Heart left ventricle (tissue), 13 donors: ENCODE data around the gene MYO7B.

ENCODE experiments used
- POLR2A ChIP-seq, 2 donors: fragments of 450-650 bp; IDR thresholded peaks; one replicate each; pipeline ENCODE4 v1.6.1; 2017; ENCODE audit warnings: antibody characterized with exemption in 2 of 2, mild to moderate bottlenecking in 2 of 2, moderate library complexity in 2 of 2
- TF ChIP-seq, protein P1 (sequence below), 12 donors: fragments of 200-600 bp; sonication (generic) in 4 of 12; IDR thresholded peaks; one replicate each; pipeline versions ENCODE4 v1.5.0 to v1.8.0; 2018 to 2022; ENCODE audit warnings: antibody characterized with exemption in 12 of 12, mild to moderate bottlenecking in 5 of 12
- donor health status: ischemic (EF 13 %, LVEDD 7.1; RV severe dilation, severe dysfunction).
- donor health status: DM: no; HTN: yes; CAD: no.
- donor health status: DM: no; HTN: no; CAD: no.
- donor health status: ischemic (EF 25% LVEDD 6.9; RV normal size, moderate dysfunction).
- donor health status: ischemic (EF 25% LVEDD 5.7; RV mildly dilated, moderate dysfunction).
- donor health status: ischemic (EF 35%, LVEDD 5.7; RV mildly dilated, moderate dysfunction).
- donor health status: nonischemic (EF 11% LVEDD 7.7; RV severe dilation, severe dysfunction).
- donor health status: DM: yes; HTN: yes; CAD: no.
- donor health status: PGD.
- donor health status: ischemic (EF 29% LVEDD 5.4; RV normal size, mild dysfunction).
- donor health status: nonischemic (EF 23%, LVEDD 6.1; RV moderate dilation, normal function).

DNA sequence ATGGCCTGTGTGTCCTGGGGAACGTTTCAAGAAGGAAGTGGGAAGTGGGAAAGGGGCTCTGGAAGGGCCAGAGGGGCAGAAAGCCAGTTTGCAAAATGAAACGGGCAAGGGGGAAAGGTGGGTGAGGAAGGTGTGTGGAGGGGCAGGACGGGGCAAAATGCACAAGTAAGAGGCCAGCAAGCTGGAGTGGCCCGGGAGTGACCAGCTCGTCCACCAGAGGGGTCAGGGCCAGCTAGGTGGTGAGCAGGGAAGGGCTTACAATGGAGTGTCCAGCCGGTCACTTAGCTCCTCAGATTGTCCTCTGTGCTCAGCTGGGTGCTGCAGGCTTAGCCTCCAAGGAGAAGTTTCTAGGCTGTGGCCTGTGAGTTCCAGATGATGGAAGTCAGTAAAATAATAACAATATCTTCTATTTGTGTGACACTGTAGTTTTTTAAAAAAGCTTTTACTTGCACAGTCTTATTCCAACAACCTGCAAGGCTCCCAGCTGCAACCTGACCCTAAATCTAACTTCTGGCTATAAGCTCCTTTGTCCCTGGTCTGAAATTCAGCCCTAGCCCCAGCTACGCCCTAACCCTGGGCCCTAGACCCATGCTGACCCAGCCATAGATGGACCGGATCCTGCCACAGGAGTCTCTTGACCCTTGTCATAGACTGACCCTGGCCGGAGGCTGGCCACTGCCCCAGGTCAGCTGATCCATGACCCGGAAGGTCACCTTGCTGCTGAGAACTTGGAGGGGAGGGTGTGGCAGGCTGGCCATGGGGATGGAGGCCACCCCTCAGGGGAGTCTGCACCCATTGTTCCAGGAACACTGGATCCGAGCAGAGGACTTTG lies 29.2 kb downstream of the MYO7B start:
- TF ChIP-seq, protein P1, sequence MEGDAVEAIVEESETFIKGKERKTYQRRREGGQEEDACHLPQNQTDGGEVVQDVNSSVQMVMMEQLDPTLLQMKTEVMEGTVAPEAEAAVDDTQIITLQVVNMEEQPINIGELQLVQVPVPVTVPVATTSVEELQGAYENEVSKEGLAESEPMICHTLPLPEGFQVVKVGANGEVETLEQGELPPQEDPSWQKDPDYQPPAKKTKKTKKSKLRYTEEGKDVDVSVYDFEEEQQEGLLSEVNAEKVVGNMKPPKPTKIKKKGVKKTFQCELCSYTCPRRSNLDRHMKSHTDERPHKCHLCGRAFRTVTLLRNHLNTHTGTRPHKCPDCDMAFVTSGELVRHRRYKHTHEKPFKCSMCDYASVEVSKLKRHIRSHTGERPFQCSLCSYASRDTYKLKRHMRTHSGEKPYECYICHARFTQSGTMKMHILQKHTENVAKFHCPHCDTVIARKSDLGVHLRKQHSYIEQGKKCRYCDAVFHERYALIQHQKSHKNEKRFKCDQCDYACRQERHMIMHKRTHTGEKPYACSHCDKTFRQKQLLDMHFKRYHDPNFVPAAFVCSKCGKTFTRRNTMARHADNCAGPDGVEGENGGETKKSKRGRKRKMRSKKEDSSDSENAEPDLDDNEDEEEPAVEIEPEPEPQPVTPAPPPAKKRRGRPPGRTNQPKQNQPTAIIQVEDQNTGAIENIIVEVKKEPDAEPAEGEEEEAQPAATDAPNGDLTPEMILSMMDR (IDR thresholded peaks at IDR 0.05), result no peak
- no peak for TF ChIP-seq POLR2A (IDR thresholded peaks at IDR 0.05)
